GM13976 (cell line): ENCODE data around the gene TSPAN31.

Experiments
- DNase-seq: peaks from one replicate; pipeline ENCODE4 v3.0.0; 2012; ENCODE audit warnings: low spot score
- in situ Hi-C: fragments of 300-500 bp; cut with MboI; formaldehyde crosslinking; loops from one replicate; pipeline ENCODE4 v1.12.0; 2022; ENCODE audit warnings: low sequenced_read_pairs, mixed read lengths, inconsistent platforms; ENCODE audit not compliant: unreplicated experiment
- TF ChIP-seq, protein P1 (sequence below): IDR thresholded peaks from 2 replicates; pipeline ENCODE4 v1.5.1; 2012; ENCODE audit warnings: borderline replicate concordance, mild to moderate bottlenecking; ENCODE audit not compliant: insufficient read depth; ENCODE audit errors: extremely low read depth, missing control alignments, control extremely low read depth

TSPAN31 gene

DNA sequence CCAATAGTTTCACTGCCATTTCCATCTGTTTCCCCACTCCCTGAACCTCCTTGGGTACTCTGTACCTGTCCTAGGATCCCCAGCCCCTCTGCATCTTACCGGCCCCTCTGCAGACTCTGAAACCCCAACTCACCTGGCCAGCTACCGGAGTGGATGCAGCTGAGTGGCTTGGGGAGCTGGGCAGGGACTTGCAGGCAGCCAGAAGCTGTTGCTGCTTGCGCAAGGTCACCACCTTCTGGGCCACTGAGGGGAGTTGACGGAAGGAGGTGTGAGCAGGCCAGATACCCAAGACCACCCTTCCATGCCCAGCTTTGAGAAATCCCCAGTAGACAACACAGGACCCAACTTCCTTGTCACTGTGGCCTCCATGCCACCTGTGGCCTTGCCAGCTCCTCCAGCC lies 12.6 kb upstream of the TSPAN31 start:
- TF ChIP-seq, protein P1, sequence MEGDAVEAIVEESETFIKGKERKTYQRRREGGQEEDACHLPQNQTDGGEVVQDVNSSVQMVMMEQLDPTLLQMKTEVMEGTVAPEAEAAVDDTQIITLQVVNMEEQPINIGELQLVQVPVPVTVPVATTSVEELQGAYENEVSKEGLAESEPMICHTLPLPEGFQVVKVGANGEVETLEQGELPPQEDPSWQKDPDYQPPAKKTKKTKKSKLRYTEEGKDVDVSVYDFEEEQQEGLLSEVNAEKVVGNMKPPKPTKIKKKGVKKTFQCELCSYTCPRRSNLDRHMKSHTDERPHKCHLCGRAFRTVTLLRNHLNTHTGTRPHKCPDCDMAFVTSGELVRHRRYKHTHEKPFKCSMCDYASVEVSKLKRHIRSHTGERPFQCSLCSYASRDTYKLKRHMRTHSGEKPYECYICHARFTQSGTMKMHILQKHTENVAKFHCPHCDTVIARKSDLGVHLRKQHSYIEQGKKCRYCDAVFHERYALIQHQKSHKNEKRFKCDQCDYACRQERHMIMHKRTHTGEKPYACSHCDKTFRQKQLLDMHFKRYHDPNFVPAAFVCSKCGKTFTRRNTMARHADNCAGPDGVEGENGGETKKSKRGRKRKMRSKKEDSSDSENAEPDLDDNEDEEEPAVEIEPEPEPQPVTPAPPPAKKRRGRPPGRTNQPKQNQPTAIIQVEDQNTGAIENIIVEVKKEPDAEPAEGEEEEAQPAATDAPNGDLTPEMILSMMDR: no peak
- DNase-seq: no peak
- in situ Hi-C loops: no loop called here

DNA sequence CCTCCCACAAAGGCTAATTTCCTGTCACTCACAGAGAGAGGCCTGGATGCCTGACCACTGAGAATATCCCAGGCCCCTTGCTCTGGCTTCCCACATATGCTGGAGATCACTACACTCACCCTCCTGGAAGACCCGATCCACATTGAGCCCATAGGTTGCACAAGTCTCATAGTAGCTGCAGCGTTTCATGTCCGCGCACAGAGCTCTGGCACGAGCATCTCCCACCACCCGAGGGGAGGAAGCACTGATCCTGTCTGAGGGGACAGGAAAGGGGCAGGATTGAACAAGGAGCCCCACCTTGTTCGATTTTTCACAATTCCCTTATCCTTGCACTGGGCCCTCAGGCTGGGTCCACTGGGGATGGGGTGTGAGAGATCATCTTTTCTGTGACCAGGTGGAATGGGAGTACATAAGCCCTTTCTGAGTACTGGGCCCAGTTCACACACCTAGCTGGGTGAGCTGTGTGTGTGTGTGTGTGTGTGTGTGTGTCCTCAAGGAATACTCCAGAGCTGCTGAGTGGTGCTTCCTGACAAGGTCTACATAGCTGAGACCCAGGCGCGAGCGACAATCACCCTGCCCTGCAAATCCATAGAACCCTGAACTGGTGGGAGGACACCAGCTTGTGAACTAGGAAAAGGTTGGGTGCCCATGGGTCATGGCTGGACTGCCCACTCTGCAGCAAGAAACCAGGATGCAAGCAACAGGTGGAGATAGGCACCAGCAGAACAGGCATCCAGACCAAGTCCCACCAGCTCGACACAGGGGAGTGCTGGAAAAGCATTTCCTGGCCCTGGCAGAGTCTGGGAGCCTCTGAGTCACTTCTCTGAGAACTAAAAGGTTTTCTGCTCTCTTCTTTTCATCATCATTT lies 11.9 kb upstream of the TSPAN31 start:
- no peak for DNase-seq
- TF ChIP-seq, protein P1: no peak
- in situ Hi-C loops: no loop called here

DNA sequence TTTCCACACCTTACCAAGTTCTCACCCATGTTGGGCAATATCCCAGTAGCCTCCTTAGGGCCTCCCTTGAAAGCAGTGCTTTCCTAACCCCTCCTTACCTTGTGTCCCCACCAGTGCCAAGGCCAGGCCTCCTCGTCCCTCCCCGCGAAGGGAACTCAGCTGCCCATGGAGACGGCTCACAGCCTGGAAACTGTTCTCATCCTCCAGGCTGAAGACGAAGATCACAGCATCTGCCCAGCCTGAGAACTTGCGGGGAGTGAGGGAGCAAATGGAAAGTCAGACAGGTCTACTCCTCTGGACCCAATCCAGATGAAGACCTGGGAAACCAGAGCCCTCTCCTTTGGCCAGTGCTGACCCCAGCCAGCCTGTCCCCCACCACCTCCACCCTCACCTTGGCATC lies 10.9 kb upstream of the TSPAN31 start:
- in situ Hi-C loops: no loop called here
- DNase-seq: no peak
- TF ChIP-seq, protein P1: no peak

DNA sequence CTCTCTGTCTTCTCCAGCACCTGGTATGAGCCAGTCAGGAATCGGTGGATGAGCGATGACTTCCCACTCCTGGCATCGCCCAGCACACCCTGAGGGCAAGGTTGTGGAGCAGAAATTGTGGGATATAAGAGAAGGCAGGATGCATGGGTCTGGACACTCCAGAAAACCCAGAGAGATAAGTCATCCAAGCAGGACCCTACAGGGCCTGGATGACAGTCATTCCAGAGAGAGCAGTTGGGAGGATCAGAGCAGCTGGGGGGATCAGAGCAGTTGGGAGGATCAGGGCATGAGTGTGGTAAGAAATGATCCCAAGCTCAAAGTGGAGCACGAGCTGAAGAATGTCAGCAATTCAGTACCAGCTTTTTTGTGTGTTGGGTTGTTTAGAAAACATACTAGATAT lies 10.2 kb upstream of the TSPAN31 start:
- TF ChIP-seq, protein P1: no peak
- in situ Hi-C loops: no loop called here

DNA sequence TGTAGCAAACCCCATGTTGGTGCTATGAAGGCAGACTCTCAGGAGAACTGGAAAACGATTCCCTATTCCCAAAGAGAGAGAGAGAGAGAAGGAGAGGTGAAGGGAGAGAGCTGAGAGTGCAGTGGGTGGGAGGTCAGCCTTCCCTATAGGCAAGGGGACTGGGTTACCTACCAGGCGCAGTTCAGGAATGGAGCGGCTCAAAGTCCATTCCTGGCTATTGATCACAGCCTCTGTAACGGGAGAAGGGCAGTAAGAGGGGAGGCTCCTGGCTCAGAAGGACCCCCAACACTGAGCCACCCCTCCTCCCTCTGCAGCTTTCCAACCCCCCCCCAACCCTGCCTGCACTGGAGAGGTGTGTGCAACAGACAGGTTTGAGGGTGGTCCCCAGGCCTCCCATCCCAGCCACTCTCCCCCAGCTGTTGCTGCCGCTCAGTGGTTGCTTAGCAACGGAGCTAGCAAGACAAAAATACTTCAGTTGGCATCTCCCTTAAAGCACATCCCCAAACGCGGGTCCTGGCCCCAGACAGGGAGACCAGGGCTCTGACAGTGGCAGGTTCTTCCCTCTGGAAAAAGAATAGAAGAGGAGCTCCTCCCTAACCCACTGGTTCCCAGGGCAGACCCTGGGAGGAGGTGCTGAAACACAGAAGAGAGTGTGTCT lies 9.5 kb upstream of the TSPAN31 start:
- in situ Hi-C loops: no loop called here
- TF ChIP-seq, protein P1: no peak
- DNase-seq: no peak

More for the DNA sequence above, 10.2 kb upstream of the TSPAN31 start:
- DNase-seq: no peak

DNA sequence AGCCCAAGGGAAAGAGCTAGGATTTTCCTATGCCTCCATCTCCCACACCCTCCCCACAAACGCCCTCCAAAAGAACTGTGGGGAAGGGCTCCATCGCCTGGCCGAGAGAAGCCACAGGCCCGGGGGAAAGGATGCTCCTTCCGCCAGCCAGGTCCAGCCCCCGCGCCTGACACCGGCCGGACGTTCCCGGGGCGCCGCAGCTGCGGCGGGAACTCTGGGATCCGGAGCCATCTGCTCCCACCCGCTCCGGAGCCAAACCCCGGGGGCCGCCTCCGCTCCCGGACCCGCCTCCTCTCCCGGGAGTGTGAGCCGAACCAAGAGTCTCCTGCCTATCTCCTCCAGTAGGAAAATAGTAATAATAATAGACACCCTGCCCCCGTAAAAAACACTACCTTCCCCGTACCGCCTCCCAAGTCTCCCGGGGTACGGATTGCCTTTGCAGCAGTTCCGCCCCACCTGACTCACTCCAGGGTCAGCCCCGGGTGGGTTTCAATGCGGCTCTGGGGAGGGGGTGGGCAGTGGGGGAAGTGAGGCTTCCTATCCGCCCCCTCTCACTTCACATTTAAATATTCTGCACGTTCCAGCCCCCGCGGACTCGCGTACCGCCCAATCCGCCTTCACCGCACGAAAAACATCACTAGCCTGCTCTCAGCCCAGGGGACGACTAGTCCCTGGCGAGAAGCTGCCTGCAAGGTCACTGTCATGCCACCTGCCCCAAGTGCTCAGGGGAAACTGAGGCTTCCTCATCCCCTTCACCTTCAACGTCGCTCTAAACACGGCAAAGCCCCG lies 8.7 kb upstream of the TSPAN31 start:
- TF ChIP-seq, protein P1: no peak
- no peak for DNase-seq
- in situ Hi-C loops: no loop called here
